Testis (tissue), 3 donors: ENCODE results near the gene LCLAT1. TPM values are rescaled to one million over a fixed set of nuclear protein-coding genes. Genes with fewer than 3 reads are reported as not detected.

Experiments
- DNase-seq: peaks from one replicate; pipeline ENCODE4 v3.0.0-alpha.2; 2019
- H3K27ac ChIP-seq, 2 donors: fragments of 200-600 bp; sonication (generic); one replicate each; pipeline ENCODE4 v1.5.1; 2019
- H3K27me3 ChIP-seq: fragments of 200-600 bp; sonication (generic); one replicate; pipeline ENCODE4 v1.5.1; 2019
- H3K36me3 ChIP-seq: fragments of 200-600 bp; sonication (generic); one replicate; pipeline ENCODE4 v1.5.1; 2017; ENCODE audit warnings: low read depth; ENCODE audit errors: missing control alignments
- H3K4me1 ChIP-seq: fragments of 200-600 bp; sonication (generic); one replicate; pipeline ENCODE4 v1.5.1; 2019
- H3K4me3 ChIP-seq, 2 donors: fragments of 200-600 bp; sonication (generic); one replicate each; pipeline ENCODE4 v1.5.1; 2017 to 2019
- H3K9me3 ChIP-seq: fragments of 200-600 bp; sonication (generic); one replicate; pipeline ENCODE4 v1.5.1; 2017
- CTCF ChIP-seq, 3 experiments: fragments of 450-650 bp in 2 of 3; fragments of 200-600 bp in 1 of 3; sonication (generic) in 1 of 3; IDR thresholded peaks; one replicate each; pipeline ENCODE4 v1.5.1; 2016 to 2019; ENCODE audit warnings: antibody characterized with exemption in 3 of 3, mild to moderate bottlenecking in 2 of 3, moderate library complexity in 1 of 3
- POLR2A ChIP-seq: fragments of 450-650 bp; IDR thresholded peaks from one replicate; pipeline ENCODE4 v1.6.1; 2017; ENCODE audit warnings: antibody characterized with exemption, mild to moderate bottlenecking, moderate library complexity
- WGBS, 2 donors: methylation state at CpG; one replicate each; pipeline ENCODE4 v1.1.5; 2018; 5-methylcytosine and 5-hydroxymethylcytosine counted together
- intact Hi-C: fragments of 100-400 bp; cut with DNase I; formaldehyde crosslinking; loops from one replicate; pipeline ENCODE4 v1.15.1; 2023; ENCODE audit warnings: low total_unique reads
- polyA plus RNA-seq: library from polyadenylated mRNA; stranded (reverse); fragments of 350-450 nt; fragmentation: Illumina TruSeq; extraction: RNeasy Lipid Tissue Mini Kit (QIAGEN cat#74804); gene quantifications from one replicate; pipeline ENCODE4 v1.2.3, GENCODE V29; 2014; ENCODE audit warnings: low read depth, low replicate concordance; ENCODE audit not compliant: insufficient read depth
- total RNA-seq, 2 donors: library from RNA; depleted of rRNA; stranded (reverse); fragments of >200 nt; gene quantifications; one replicate each; pipeline ENCODE4 v1.2.3, GENCODE V29; 2016

The LCLAT1 gene
- total and polyA plus RNA-seq, 3 donors from 2014 or later: 11.1 to 39.4 (median 34.9) TPM

GRCh38 chr2:30569946-30570345, 122.9 kb downstream of the LCLAT1 start:
- Histone ChIP-seq H3K4me3 (no peak overlapping the region), H3K36me3 (no peaks in the 10 kb centered on the region), H3K27ac (no peak overlapping the region), H3K9me3 (no peaks in the 10 kb centered on the region), H3K27me3 (no peaks in the 10 kb centered on the region), H3K4me1 (peaks cover 6% of the 10 kb centered on the region)
- TF ChIP-seq CTCF (IDR thresholded peaks at IDR 0.05): no peak
- no peak for TF ChIP-seq POLR2A
- DNase-seq: no peak
- intact Hi-C loops: no loop called here

- Histone ChIP-seq H3K4me3 (no peak overlapping the region), H3K4me1 (no peaks in the 10 kb centered on the region), H3K9me3 (no peaks in the 10 kb centered on the region), H3K27ac (no peak overlapping the region), H3K27me3 (no peaks in the 10 kb centered on the region), H3K36me3 (no peaks in the 10 kb centered on the region)
- DNase-seq: no peak
- intact Hi-C loops: no loop called here
- TF ChIP-seq CTCF (IDR thresholded peaks at IDR 0.05) (no peak), POLR2A (no peak)
- WGBS, 2 donors: 92 to 96% methylated on average over 4 of the region's 4 CpGs
These were observed 130.1 kb downstream of the LCLAT1 start for GRCh38 chr2:30577151-30577550.

- 84 to 88% methylated on average over 3 of the region's 3 CpGs for WGBS, 2 donors
These were observed 133.3 kb downstream of the LCLAT1 start for GRCh38 chr2:30580391-30580790.

GRCh38 chr2:30582521-30582920, 135.5 kb downstream of the LCLAT1 start:
- Histone ChIP-seq H3K4me3 (no peak overlapping the region), H3K27me3 (no peaks in the 10 kb centered on the region), H3K36me3 (no peaks in the 10 kb centered on the region), H3K27ac (no peak overlapping the region), H3K4me1 (no peaks in the 10 kb centered on the region), H3K9me3 (no peaks in the 10 kb centered on the region)
- intact Hi-C loops: no loop called here
- 37 to 41% methylated on average over 2 of the region's 2 CpGs for WGBS, 2 donors
- DNase-seq: no peak
- TF ChIP-seq POLR2A (no peak), CTCF (IDR thresholded peaks at IDR 0.05) (no peak)

More at GRCh38 chr2:30580391-30580790, 133.3 kb downstream of the LCLAT1 start:
- Histone ChIP-seq H3K4me3 (no peak overlapping the region), H3K27ac (no peak overlapping the region), H3K27me3 (no peaks in the 10 kb centered on the region), H3K9me3 (no peaks in the 10 kb centered on the region), H3K4me1 (no peaks in the 10 kb centered on the region), H3K36me3 (no peaks in the 10 kb centered on the region)
- intact Hi-C loops: no loop called here
- DNase-seq: no peak
- TF ChIP-seq CTCF (IDR thresholded peaks at IDR 0.05) (no peak), POLR2A (no peak)

GRCh38 chr2:30583204-30583749, 136.2 kb downstream of the LCLAT1 start:
- Histone ChIP-seq H3K9me3 (no peaks in the 10 kb centered on the region), H3K27me3 (no peaks in the 10 kb centered on the region), H3K4me3 (no peak overlapping the region), H3K4me1 (no peaks in the 10 kb centered on the region), H3K36me3 (no peaks in the 10 kb centered on the region), H3K27ac (no peak overlapping the region)
- intact Hi-C loops: no loop called here
- TF ChIP-seq CTCF (IDR thresholded peaks at IDR 0.05) (no peak), POLR2A (no peak)
- WGBS, 2 donors: 89 to 92% methylated on average over 3 of the region's 3 CpGs
- no peak for DNase-seq
